Kidney (tissue), 14 donors: ENCODE measurements around the gene UNC93B1. TPM values are rescaled to one million over a fixed set of nuclear protein-coding genes. Genes with fewer than 3 reads are reported as not detected.

Experiments
- DNase-seq, 5 donors: peaks; one replicate each; pipeline ENCODE4 v3.0.0-alpha.2; 2013 to 2020
- FAIRE-seq: peaks from 2 replicates; lab custom pipeline; 2012; peaks lifted over from hg19 to GRCh38; lab: Jason Lieb, UNC
- H3K27ac ChIP-seq, 2 donors: one replicate each; pipeline ENCODE4 v1.7.0; 2013; ENCODE audit warnings: low read depth in 2 of 2, low read length in 2 of 2, inconsistent platforms in 1 of 2
- H3K27me3 ChIP-seq: one replicate; pipeline ENCODE4 v1.7.1; 2013; ENCODE audit warnings: low read length, inconsistent platforms; ENCODE audit not compliant: control insufficient read depth, insufficient read depth
- H3K36me3 ChIP-seq, 3 donors: one replicate each; pipeline versions ENCODE4 v1.7.0 to v1.7.1; 2013; ENCODE audit warnings: low read length in 3 of 3, control low read depth in 1 of 3, inconsistent platforms in 1 of 3; ENCODE audit not compliant: insufficient read depth in 3 of 3, control insufficient read depth in 2 of 3
- H3K4me1 ChIP-seq, 3 donors: one replicate each; pipeline versions ENCODE4 v1.7.0 to v1.7.1; 2013; ENCODE audit warnings: low read length in 3 of 3, inconsistent platforms in 1 of 3, low read depth in 1 of 3; ENCODE audit not compliant: control insufficient read depth in 2 of 3, insufficient read depth in 2 of 3
- H3K4me3 ChIP-seq, 3 donors: one replicate each; pipeline versions ENCODE4 v1.7.0 to v1.8.1; 2013; ENCODE audit warnings: low read length in 3 of 3, control low read depth in 1 of 3, inconsistent platforms in 1 of 3
- H3K9ac ChIP-seq, 3 donors: one replicate each; pipeline versions ENCODE4 v1.7.0 to v1.7.1; 2013; ENCODE audit warnings: low read length in 3 of 3, control low read depth in 1 of 3, inconsistent platforms in 1 of 3
- H3K9me3 ChIP-seq, 3 donors: one replicate each; pipeline versions ENCODE4 v1.7.0 to v1.7.1; 2013; ENCODE audit warnings: low read length in 3 of 3, control low read depth in 1 of 3, inconsistent platforms in 1 of 3; ENCODE audit not compliant: control insufficient read depth in 2 of 3, insufficient read depth in 1 of 3
- CTCF ChIP-seq: IDR thresholded peaks from 3 replicates; pipeline ENCODE4 v1.5.1; 2012; ENCODE audit warnings: mild to moderate bottlenecking, moderate library complexity, borderline replicate concordance; ENCODE audit not compliant: insufficient read depth; ENCODE audit errors: extremely low read depth
- intact Hi-C: fragments of 100-400 bp; cut with DNase I; formaldehyde crosslinking; loops from one replicate; pipeline ENCODE4 v1.11.1; 2022
- polyA plus RNA-seq: library from polyadenylated mRNA; stranded (reverse); fragments of 350-450 nt; fragmentation: Illumina TruSeq; extraction: RNeasy Lipid Tissue Mini Kit (QIAGEN cat#74804); gene quantifications from one replicate; pipeline ENCODE4 v1.2.3, GENCODE V29; 2014; ENCODE audit warnings: low read depth, low replicate concordance; ENCODE audit not compliant: insufficient read depth
- total RNA-seq: library from RNA; stranded (reverse); fragmentation: NEBNext Ultra II Directional; extraction: Animal tissue kit (Norgen Biotek cat#: 25700); gene quantifications from one replicate; pipeline ENCODE4 v1.2.1, GENCODE V29; 2021
- donor health status: control.
- donor health status: control.
- donor health status: control.
- donor health status: control.
- donor health status: control.
- donor health status: DM: yes; HTN: yes; CAD: no.
- donor health status: Normal renal cell carcinoma (clear cell type).

The UNC93B1 gene
- total and polyA plus RNA-seq, 2 donors from 2014 or later, result 21.3 to 67.9 TPM

DNA sequence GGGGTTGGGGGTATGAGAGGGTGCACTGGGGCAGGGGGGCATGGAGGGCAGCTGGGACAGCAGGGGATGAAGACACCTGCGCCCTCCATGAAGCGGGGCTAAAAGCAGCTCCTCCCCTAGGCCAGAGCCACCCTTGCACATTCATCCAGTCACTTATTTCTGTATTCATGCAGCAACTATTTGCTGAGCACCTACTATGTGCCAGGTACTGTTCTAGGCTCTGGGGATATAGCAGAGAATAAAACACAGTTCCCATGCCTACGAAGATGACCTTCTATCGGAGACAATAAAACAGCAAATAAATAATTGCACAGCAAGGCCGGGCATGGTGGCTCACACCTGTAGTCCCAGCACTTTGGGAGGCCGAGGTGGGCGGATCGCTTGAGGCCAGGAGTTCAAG, 11.6 kb upstream of the UNC93B1 start:
- FAIRE-seq (no peak), DNase-seq (no peak)
- H3K27me3 ChIP-seq, result no peaks in the 10 kb centered on the region
- H3K27ac ChIP-seq, result no peak overlapping the region
- H3K4me1 ChIP-seq, result peaks cover 0 to 35% (median 18%) of the 10 kb centered on the region in 3 donors
- H3K4me3 ChIP-seq, result no peak overlapping the region
- no peaks in the 10 kb centered on the region for H3K36me3 ChIP-seq
- intact Hi-C loops, result no loop called here
- TF ChIP-seq CTCF, result no peak
- no peak overlapping the region for H3K9ac ChIP-seq
- no peaks in the 10 kb centered on the region for H3K9me3 ChIP-seq

DNA sequence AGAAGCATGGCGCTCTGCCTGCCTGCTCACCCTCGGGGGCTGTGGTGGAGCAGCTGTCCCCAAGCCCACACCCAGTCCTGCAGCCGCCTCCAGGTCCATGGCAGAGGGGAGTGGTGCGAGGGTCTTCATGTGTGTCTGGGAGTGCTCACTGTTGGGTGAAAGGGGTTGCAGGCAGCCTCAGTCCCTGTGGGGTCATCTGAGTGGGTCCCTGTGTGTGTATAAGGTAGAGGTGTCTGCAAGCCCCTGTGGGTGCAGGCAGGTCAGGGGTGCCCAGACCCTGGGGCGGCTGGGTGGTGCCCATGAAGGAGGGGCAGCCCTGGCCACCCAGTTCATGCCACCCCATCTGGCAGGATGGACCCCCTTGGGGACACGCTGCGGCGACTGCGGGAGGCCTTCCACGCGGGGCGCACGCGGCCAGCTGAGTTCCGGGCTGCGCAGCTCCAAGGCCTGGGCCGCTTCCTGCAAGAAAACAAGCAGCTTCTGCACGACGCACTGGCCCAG, 11.1 kb upstream of the UNC93B1 start:
- intact Hi-C loops, result no loop called here
- Histone ChIP-seq H3K4me1 (peaks cover 0 to 38% (median 18%) of the 10 kb centered on the region in 3 donors), H3K9ac (no peak overlapping the region), H3K27me3 (no peaks in the 10 kb centered on the region), H3K9me3 (no peaks in the 10 kb centered on the region), H3K27ac (peak overlapping the region in 1 of 2 donors; percentile 33), H3K36me3 (no peaks in the 10 kb centered on the region), H3K4me3 (no peak overlapping the region)
- no peak for FAIRE-seq
- DNase-seq, result no peak
- no peak for TF ChIP-seq CTCF

DNA sequence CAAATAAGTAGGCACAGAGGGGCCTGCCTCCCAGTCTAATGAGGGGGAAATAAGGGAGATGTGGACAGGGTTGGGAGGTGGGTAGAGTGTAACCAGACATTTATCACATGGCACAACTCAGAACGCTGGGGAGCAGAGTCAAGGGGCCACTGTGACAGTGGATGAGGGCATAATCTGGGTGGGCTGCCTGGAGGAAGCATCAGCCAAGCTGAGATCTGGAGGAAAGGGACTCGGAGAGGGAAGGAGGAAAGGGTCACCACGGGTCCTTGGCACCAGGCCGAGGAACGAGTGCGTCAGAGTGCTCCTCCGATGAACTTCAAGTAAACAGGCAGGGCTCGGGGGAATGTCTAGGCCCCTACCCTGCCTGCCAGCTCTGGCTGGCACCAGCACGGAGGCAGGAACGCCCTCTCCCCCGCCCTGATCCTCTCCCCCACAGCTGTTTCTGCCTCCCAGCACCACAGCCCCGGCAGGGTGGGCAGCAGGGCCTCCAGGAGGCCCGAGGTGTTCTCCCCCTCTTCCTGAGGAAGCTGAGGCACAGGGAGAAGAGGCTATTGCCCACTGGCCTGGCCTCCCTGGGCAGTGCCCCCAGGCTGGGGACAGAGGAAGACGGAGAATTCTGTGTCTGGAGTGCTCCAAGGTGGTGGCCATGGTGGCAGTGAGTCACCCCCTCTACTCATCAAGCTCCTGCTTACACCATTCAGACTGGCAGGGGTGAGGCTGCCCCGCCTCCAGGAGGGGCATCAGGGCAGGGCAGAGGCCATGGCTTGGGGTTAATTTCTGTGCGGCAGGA, 10.5 kb upstream of the UNC93B1 start:
- TF ChIP-seq CTCF, result no peak
- H3K4me3 ChIP-seq, result no peak overlapping the region
- DNase-seq (peak in 2 of 5 donors; percentile 67 to 94), FAIRE-seq (no peak)
- H3K9ac ChIP-seq, result peak overlapping the region in 1 of 3 donors; percentile 31
- no peaks in the 10 kb centered on the region for H3K27me3 ChIP-seq
- intact Hi-C loops, result no loop called here
- no peaks in the 10 kb centered on the region for H3K36me3 ChIP-seq
- peaks cover 0 to 38% (median 18%) of the 10 kb centered on the region in 3 donors for H3K4me1 ChIP-seq
- no peaks in the 10 kb centered on the region for H3K9me3 ChIP-seq
- H3K27ac ChIP-seq, result peak overlapping the region; percentile 58 to 87
